Thyroid gland (tissue), 4 donors: ENCODE data around the gene CDK15.

ENCODE experiments used
- POLR2A ChIP-seq, 2 donors: fragments of 450-650 bp; IDR thresholded peaks; one replicate each; pipeline ENCODE4 v1.6.1; 2017; ENCODE audit warnings: antibody characterized with exemption in 2 of 2, mild to moderate bottlenecking in 2 of 2, moderate library complexity in 1 of 2
- TF ChIP-seq, protein P1 (sequence below), 6 experiments: fragments of 200-600 bp in 3 of 6; fragments of 450-650 bp in 3 of 6; sonication (generic) in 3 of 6; IDR thresholded peaks; one replicate each; pipeline ENCODE4 v1.5.1; 2016 to 2019; ENCODE audit warnings: antibody characterized with exemption in 6 of 6, mild to moderate bottlenecking in 2 of 6, inconsistent platforms in 1 of 6, moderate library complexity in 1 of 6

DNA sequence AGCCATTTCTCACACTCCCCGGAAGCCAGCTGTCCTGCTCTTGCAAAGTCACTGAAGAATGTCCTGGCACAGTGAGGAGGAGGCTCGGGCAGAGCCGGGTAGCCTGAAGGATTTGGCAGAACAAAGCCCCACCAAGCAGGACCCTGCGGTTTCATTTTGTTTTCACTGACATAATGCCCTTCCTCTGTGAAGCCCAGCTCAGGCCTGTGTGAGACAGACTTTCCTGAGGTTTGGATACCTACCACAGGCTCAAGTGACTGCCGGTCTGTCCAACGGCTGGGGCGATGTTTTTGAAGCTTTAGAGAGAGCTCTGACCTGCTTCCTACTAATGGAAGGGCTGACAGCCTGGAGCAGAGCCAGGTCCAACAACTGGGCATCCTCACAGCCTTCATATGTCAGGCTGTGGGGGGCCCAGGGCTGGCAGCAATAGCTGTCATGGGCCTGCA lies 127.5 kb downstream of the CDK15 start:
- TF ChIP-seq, protein P1, sequence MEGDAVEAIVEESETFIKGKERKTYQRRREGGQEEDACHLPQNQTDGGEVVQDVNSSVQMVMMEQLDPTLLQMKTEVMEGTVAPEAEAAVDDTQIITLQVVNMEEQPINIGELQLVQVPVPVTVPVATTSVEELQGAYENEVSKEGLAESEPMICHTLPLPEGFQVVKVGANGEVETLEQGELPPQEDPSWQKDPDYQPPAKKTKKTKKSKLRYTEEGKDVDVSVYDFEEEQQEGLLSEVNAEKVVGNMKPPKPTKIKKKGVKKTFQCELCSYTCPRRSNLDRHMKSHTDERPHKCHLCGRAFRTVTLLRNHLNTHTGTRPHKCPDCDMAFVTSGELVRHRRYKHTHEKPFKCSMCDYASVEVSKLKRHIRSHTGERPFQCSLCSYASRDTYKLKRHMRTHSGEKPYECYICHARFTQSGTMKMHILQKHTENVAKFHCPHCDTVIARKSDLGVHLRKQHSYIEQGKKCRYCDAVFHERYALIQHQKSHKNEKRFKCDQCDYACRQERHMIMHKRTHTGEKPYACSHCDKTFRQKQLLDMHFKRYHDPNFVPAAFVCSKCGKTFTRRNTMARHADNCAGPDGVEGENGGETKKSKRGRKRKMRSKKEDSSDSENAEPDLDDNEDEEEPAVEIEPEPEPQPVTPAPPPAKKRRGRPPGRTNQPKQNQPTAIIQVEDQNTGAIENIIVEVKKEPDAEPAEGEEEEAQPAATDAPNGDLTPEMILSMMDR (IDR thresholded peaks at IDR 0.05), result no peak
- TF ChIP-seq POLR2A (IDR thresholded peaks at IDR 0.05), result no peak
